Uterus (tissue), 2 donors: ENCODE data around the gene S100A8.

ENCODE experiments used
- POLR2A ChIP-seq, 2 donors: fragments of 450-650 bp; IDR thresholded peaks; one replicate each; pipeline ENCODE4 v1.6.1; 2016; ENCODE audit warnings: antibody characterized with exemption in 2 of 2, mild to moderate bottlenecking in 1 of 2, moderate library complexity in 1 of 2
- TF ChIP-seq, protein P1 (sequence below), 4 experiments: fragments of 200-600 bp in 2 of 4; fragments of 450-650 bp in 2 of 4; sonication (generic) in 2 of 4; IDR thresholded peaks; one replicate each; pipeline ENCODE4 v1.5.1; 2016 to 2019; ENCODE audit warnings: antibody characterized with exemption in 4 of 4, mild to moderate bottlenecking in 2 of 4, moderate library complexity in 1 of 4

DNA sequence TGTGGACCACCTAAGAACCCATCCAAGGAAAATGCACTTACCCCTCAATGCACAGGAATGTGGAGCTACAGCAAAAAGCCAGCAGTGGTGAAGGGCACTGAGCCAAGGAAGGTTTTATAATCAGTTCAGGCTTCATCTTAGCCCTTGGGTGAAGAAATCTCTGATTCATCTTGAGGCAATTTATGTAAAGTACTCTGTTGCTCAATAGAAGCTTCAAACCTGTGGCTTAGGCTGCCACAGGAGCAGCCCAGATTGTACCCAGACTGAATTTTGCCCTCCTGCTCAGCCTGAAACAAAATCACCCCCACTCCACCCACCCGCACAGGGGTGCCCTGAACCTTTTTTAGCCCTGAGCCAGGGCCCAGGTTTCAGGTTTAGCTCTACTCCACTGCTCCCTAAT lies 15.4 kb downstream of the S100A8 start, which contains the start of gene S100A12:
- TF ChIP-seq, protein P1, sequence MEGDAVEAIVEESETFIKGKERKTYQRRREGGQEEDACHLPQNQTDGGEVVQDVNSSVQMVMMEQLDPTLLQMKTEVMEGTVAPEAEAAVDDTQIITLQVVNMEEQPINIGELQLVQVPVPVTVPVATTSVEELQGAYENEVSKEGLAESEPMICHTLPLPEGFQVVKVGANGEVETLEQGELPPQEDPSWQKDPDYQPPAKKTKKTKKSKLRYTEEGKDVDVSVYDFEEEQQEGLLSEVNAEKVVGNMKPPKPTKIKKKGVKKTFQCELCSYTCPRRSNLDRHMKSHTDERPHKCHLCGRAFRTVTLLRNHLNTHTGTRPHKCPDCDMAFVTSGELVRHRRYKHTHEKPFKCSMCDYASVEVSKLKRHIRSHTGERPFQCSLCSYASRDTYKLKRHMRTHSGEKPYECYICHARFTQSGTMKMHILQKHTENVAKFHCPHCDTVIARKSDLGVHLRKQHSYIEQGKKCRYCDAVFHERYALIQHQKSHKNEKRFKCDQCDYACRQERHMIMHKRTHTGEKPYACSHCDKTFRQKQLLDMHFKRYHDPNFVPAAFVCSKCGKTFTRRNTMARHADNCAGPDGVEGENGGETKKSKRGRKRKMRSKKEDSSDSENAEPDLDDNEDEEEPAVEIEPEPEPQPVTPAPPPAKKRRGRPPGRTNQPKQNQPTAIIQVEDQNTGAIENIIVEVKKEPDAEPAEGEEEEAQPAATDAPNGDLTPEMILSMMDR (IDR thresholded peaks at IDR 0.05) = no peak
- TF ChIP-seq POLR2A (IDR thresholded peaks at IDR 0.05) = no peak
